Measurements from ENCODE around the gene DOLPP1.

Gene DOLPP1

DNA sequence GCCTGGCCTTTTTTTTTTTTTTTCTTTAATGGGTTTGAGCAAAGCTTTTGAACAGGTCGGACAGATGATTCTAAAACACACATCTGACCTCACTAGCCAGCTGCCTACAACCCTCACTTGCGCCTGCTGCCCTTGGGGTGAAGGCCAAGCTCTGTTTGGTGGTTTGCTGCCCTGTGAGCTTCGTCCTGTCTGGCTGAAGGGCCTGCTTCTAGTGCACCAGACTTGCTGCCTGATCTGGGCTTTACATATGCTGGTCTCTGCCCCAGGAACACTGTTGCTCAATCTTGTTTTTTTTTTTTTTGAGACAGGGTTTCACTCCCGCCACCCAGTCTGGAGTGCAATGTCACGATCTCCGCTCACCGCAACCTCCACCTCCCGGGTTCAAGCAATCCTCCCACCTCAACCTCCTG, 16.4 kb upstream of the DOLPP1 start:
- no peak for DNase-seq (ENCODE audit: low spot score)

DNA sequence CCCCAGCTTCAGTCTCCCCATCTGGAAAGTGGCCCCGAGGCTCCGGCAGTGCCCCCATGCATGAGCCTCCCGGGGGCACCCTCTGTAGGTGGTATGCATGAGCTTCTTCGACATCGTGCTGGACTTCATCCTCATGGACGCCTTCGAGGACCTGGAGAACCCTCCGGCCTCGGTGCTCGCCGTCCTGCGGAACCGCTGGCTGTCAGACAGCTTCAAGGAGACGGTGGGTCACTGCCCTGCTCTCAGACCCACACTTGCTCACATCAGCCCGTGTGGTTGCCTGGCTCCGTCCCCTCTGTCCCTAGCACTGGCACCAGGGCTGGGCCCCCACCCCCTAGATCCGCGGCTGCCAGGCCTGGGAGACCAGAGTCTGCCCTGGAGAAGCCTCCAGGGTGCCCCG, 12.8 kb upstream of the DOLPP1 start:
- DNase-seq (ENCODE audit: low spot score), result no peak

DNA sequence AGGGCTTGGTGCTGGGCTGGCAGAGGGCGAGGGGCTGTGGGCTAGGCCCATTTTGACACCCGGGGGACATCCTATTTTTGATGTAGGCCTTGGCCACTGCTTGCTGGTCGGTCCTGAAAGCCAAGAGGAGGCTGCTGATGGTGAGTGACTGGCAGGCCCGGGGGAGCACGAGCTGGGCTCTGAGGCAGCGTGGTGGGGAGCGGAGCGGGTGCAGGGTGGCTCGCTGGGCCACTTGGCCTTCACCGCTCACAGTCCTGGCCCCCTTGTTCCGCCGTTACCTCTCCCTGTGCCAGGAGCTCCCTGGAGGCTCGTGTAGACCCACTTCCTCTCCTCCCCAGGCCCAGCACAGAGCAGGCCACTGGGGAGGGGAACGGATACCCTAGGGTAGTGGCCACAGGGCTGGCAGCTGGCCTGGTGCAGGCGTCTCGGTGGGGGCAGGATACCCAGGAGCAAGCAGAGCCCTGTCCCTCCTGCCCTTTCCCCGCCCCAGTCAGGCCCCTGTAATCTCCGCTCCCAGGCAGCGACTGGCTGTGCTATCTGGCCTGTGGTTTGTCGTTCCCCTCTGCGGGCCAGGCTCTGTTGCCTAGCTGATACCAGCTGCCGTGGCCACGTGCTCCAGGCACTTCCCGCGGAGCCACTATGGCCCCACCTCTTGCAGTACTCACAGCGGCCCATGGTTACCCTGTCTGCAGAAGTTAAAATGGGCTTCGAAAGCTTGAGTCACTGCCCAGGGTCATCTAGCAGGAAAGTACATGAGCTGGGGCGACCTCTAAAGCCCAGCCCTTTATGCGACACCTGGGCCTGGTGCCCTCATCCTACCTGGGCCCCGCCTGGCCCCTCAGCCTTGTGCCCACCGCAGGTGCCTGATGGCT, 11.7 kb upstream of the DOLPP1 start:
- peak; percentile 40 for DNase-seq (ENCODE audit: low spot score)

DNA sequence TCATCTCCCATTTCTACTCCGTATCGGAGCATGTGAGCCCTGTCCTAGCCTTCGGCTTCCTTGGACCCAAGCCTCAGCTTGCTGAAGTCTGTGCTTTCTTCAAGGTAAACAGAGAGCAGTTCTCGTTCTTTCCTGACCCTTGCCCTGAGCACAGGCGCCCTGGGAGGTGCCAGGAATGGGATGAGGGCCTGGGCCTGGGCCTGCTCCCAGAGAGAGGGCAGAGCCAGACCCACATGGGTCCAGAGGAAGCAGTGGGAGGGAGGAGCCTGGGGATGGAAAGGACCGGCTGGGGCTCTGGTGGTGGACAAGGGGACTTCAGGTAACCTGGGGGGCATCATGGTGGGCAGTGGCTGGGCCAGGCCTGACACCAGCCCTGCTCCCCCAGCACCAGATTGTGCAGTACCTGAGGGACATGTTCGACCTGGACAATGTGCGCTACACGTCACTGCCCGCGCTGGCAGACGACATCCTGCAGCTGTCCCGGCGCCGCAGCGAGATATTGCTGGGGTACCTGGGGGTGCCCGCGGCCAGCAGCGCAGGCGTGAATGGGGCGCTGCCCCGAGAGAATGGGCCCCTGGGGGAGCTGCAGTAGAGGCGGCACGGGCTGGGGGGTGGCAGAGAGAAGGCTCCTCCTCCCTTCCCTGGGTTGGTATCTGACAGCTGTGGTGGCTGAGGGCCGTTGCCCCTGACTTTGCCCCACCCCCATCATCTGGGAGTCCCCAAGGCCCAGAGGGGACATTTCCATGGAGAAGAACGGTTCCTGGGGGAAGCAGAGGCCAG, 10.9 kb upstream of the DOLPP1 start:
- peak; percentile 37 for DNase-seq (ENCODE audit: low spot score)

DNA sequence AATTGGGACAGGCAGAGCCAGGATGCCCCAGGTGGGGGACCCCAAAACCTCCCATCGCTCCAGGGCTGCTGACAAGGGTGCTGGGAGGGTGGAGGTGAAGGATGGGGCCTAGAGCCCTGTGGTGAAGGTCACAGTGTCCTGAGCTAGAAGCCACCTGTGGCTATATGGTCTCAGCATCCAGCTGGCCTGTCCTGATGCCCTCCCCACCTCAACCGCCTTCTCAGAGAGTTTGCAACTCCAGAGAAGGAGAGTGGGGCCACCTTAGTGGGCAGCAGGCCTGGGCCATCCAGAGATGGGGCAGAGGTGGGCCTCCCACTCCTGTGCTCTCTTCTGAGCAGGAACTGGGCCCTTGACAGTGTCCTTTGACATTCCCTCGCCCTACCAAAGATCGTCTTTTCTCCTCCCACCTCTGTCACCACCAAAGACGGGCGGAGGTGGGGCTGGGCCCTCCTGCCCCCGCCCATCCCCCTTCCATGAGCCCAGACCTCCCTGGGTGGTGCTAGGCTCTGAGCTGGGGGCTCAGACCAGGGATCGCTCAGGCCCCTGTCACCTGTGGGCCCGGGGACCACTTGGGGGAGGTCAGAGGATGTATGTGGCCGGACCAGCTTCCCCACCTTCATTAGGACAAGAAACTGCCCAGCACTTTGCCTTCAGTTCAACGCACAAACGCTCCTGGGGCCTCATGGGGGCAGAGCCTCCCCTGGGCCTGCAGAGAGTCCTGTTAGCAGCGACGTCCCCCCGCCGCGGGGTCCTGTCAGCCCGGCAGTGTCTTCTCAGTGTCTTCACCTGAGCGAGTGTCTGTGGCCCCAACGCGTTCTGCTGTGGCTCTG, 10.0 kb upstream of the DOLPP1 start:
- no peak for DNase-seq (ENCODE audit: low spot score)

DNA sequence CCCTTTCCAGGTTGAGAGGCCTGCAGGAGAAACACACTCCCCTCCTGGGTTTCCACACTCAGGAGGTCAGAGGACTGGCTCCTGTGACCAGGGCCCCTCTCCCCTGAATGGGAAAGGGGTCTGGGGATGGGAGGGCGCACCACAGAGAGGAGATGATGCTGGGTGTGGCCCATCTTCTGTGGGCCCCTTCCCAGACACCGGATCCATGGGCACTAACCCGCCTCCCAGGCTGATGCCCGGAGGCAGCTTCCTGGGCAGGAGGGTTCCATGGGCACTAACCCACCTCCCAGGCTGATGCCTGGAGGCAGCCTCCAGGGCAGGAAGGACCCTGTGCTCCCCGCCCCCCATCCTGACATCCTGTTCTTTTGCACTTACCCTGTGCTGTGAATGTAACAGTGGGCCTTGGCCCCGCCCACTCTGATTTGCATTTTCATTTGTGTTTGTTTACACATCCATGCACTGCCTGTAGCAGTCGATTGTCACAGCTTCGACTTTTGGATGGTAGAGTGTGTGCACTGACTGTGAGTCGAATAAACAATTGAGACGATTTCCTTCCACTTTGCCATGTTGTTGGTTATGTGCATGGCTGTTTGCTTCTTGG, 9.3 kb upstream of the DOLPP1 start:
- no peak for DNase-seq (ENCODE audit: low spot score)

DNA sequence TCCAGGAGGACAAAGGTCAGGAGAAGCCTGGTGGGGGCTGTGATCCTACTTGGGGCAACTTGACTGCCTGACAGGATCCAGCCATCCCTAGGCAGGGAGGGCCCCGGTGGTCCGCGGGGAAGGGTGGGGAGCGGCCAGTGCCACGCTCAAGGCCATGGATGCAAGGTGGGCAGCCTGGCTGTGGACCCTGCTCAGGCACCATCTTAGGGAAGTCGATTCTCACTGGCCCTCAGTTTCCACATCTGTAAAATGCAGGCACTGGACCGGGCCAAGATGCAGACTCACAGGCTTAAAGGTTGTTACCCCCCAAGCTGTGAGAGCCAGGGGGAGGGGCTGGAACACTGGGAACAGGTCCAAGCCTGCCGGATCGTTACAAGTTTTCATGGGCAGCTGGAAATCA, 8.7 kb upstream of the DOLPP1 start:
- DNase-seq (ENCODE audit: low spot score), result no peak

DNA sequence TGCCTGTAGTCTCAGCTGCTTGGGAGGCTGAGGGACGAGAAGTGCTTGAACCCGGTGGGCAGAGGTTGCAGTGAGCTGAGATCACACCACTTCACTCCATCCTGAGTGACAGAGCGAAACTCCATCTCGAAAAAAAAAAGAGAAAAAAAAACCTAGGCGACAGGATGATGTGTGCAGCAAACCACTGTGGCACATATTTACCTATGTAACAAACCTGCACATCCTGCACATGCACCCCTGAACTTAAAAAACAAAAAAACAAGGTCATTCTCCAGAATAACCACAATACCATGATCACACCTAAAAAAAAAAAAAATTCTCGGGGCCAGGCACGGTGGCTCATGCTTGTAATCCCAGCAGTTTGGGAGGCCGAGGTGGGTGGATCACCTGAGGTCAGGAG, 7.5 kb upstream of the DOLPP1 start:
- no peak for DNase-seq (ENCODE audit: low spot score)

DNA sequence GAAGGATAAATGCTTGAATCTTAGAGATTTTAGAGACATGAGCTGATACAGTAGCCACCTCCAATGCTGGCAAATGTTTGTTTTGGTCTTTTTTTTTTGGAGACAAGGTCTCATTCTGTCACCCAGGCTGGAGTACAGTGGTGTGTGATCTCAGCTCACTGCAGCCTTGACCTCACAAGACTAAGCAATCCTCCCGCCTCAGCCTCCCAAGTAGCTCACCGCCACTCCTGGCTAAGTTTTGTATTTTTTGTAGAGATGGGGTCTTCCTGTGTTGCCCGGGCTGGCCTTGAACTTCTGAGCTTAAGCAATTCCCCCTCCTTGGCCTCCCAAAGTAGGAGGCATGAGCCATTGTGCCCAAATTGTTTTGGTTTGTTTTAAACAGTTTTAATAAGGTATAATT, 6.8 kb upstream of the DOLPP1 start:
- DNase-seq (ENCODE audit: low spot score), result no peak

DNA sequence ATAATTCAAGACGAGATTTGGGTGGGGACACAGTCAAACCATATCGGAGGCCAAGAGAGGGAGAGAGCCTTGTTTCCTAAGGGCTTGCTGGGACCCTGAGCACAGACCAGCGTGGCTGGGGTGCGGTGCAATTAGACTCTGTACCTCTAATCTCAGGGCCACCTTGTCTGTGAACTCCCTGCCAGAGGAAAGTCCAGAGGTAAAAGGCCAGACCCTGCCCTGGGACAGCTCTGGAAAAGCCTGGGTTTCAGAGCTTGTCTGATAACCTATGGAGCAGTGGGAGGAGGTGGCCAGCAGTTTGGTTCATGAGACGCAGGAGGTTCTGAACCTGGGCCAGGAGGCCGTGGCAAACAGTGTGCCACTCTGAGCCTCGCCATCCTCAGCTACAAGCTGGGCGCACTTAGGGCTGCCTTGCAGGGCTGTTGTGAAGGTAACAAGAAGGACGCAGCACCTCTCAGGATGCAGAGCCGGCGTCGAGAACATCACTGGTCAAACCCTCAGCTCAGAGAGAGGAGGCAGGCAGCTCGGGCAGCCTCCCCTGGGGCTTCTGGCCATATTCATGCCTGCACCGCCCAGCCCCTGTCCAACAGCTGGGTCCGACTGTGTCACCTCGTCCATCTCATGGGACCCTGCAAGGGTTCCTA, 4.8 kb upstream of the DOLPP1 start:
- no peak for DNase-seq (ENCODE audit: low spot score)

DNA sequence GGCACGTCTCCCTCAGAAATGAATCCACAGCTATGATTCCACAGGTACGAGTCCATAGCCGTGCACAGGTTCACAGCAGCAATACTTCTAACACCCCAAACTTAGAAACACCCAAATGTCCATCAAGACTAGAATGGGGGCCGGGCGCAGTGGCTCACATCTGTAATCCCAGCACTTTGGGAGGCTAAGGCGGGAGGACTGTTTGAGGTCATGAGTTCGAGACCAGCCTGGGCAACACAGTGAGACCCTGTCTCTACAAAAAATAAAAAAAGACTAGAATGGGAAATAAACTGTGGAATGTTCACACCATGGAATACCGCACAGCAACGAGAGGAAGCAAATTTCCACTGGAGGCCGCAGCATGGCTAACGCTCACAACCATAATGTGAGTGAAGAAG, 4.3 kb upstream of the DOLPP1 start:
- DNase-seq (ENCODE audit: low spot score), result no peak

DNA sequence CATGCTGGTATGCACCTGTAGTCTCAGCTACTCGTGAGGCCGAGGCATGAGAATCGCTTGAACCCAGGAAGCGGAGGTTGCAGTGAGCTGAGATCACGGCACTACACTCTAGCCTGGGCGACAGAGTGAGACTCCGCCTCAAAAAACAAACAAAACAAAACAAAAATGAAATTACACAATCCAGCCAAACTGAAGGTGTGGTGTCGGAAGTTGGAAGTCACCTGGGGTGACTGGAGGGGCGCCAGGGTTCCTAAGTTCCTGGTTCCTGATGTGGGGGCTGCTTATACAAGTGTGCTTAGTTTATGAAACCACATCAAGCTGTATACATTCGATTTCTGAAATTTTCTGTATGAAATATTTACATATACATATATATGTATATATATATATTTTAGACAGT, 3.7 kb upstream of the DOLPP1 start:
- DNase-seq (ENCODE audit: low spot score), result no peak

DNA sequence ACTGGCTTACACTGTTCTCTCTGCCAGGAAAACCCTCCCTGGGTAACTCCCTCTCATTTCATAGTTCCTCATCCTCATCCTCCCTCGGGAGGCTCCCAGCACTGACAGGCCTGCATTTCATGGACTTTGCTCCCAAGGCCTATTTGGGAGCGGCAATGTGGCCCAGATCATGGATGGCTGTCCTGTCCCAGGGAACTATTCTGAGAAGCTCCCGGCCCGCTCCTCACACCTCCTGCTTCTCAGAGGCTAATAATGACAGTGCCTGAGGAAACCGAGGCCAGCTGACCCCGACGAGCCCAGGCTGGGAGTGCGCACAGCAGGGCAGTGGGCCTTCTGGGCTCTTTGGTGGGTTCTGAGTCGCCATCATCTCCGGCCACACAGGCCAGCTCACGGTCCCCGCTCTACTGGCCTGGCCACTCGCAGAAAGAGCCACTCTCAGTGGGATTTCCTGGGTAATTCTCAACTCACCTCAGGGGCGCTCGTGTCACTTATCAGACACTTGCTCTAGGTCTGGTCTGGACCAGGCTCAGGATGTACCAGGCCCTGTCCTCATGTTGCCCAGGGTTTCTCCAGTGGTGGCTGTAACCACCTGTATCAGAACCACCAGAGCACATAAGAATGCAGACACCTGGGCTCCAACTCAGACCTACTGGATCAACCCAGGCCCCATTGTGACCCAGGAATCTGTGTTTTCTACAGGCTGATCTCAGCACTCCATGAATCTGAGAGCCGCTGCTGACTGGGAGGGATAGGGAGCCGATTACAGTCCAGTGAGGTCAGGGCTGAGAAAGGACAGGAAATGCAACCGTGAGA, 2.0 kb upstream of the DOLPP1 start:
- no peak for DNase-seq (ENCODE audit: low spot score)

DNA sequence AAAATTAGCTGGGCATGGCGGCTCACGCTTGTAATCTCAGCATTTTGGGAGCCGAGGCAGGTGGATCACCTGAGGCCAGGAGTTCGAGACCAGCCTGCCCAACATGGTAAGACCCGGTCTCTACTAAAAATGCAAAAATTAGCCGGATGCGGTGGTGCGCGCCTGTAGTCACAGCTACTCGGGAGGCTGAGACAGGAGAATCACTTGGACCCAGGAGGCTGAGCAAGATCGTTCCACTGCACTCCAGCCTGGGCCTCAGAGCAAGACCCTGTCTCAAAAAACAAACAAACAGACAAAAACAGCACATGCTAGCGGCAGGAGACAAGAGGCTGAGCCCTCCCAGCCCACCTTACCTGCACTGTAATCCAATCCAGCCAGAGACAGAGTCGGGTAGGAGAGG, 1.1 kb upstream of the DOLPP1 start:
- DNase-seq (ENCODE audit: low spot score), result no peak

DNA sequence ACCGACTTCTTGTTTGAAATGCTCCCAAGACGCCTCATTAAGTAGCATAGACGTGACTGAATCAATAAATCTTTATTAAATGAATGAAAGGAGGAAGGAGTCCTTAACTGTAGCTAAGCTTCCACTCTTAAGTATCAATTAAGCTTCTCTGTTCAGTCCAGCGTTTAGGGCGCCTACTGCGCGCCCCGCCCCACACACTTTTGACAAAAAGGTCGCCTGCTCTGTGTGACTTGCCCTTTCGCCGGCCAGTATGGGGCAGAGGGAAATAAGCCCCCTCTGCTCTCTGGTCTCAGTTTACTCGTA, 662 bp upstream of the DOLPP1 start:
- no peak for DNase-seq (ENCODE audit: low spot score)

DNA sequence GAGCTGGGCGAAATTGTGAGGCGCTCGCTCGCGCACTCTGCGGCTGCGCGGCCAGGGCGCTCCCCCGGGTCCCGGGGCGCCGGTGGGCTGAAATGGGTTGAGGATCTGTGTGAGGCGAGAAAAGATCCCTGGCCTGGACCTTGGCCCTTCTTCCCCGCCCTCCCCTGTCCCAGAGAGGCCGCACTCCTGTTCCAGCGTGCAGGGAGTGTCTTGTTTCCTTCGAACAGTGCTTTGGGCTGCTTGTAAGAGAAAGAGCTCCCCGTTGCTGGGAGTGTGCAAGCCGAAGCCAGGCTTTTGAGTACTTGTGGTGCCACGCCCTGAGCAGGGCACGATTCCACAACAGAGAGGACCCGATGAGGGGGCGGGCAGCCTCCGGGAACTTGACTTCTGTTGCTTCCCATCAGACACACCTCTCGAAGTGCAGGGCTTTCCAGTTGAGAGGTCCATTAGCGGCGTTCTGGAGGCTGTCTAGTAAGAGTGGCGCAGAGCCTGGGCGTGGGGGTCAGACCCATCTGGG, 535 bp downstream of the DOLPP1 start:
- no peak for DNase-seq (ENCODE audit: low spot score)

DNA sequence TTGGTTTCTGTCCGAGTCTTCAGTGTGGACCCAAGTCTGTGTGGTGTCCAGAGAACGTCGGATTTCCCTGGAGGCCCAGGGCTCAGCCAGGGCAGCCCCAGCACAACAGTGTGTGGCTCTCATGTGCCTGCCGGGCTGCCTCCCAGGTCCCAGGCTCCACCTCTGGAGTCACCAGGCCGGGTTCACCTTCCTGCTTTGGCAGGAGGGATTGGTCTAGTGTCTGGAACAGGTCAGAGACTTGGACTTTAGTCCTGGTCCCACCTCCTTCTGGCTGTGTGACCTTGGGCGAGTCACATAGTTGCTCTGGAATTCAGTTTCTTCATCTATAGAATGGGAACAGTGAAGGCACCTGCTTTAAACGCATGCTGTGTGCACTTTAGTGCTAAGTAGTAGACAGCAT, 3.2 kb downstream of the DOLPP1 start:
- no peak for DNase-seq (ENCODE audit: low spot score)

DNA sequence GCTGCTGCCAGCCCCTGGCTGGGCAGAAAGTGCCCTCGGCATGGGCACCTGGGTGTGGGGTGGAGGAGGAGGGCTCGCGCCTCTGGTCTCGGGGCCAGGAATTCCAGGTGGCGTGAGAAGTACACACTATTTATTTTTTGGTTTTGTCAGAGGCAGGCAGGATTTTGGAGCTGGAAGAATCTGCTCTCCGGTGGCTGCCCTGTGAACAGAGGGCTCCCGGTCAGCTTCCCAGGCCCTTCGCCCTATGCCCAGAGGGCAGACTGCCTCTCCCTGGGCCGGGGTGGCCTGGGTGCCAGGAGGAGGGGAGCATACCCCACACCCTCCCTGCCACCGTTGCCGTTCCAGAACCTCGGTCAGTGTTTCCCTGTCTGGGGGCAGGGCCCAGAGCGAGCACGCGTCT, 8.3 kb downstream of the DOLPP1 start:
- DNase-seq (ENCODE audit: low spot score), result no peak

DNA sequence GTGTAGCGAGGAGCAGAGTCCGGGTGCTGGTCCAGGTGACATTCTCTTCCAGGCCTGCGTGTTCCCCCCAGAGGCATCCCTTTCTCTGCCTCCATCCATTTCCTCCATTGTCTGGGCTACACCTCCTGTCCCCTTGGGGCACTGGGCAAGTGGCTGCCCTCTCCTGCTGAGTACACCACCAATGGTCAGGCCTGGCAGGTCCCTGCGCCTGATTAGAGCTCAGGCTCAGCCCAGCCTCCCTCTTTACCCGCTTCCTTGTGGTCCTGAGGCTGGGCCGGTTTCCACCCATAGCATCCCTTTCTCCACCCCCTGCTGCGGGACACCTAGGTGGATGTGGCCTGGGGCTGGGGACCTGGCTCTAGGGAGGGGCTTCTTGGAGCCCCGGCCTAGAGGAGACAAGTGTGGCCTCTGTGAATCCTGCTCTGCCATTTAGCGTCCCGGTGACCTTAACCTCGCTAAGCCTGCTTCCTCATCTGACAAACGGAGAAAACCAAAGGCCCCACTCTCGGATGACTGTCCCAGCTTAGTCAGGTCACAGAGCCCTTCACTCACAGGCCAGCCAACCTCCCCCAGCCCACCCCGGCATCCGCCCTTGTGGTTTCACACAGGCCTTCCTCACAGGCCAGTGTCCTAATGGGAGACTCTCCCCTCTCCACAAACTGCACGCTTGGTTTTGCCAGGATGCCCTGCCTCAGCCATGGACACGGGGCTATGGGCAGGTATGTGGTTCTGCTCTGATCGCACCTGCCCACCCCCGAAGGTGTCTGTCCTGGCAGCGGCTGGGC, 12.9 kb downstream of the DOLPP1 start:
- DNase-seq (ENCODE audit: low spot score), result no peak

Data from ecto neural progenitor cell (in vitro differentiated cells).